BE2C (cell line): ENCODE measurements around the gene IL15.

ENCODE experiments used
- DNase-seq: peaks from one replicate; pipeline ENCODE4 v3.0.0-alpha.2; 2020
- H3K27me3 ChIP-seq: fragments of 250-450 bp; sonication (Bioruptor Pico); 2 replicates; pipeline ENCODE4 v1.5.1; 2020; ENCODE audit warnings: mild to moderate bottlenecking
- H3K36me3 ChIP-seq: fragments of 250-450 bp; sonication (Bioruptor Pico); 2 replicates; pipeline ENCODE4 v1.5.1; 2020; ENCODE audit warnings: mild to moderate bottlenecking
- H3K4me1 ChIP-seq: fragments of 250-450 bp; sonication (Bioruptor Pico); 2 replicates; pipeline ENCODE4 v1.5.1; 2020
- H3K4me3 ChIP-seq: 2 replicates; pipeline ENCODE4 v1.5.1; 2011; ENCODE audit warnings: low read depth, low read length
- H3K9me3 ChIP-seq: fragments of 250-450 bp; sonication (Bioruptor Pico); 2 replicates; pipeline ENCODE4 v1.5.1; 2020
- TF ChIP-seq, protein P1 (sequence below): IDR thresholded peaks from 2 replicates; pipeline ENCODE4 v1.5.1; 2012; ENCODE audit warnings: mild to moderate bottlenecking, low read depth, low read length

The IL15 gene

DNA sequence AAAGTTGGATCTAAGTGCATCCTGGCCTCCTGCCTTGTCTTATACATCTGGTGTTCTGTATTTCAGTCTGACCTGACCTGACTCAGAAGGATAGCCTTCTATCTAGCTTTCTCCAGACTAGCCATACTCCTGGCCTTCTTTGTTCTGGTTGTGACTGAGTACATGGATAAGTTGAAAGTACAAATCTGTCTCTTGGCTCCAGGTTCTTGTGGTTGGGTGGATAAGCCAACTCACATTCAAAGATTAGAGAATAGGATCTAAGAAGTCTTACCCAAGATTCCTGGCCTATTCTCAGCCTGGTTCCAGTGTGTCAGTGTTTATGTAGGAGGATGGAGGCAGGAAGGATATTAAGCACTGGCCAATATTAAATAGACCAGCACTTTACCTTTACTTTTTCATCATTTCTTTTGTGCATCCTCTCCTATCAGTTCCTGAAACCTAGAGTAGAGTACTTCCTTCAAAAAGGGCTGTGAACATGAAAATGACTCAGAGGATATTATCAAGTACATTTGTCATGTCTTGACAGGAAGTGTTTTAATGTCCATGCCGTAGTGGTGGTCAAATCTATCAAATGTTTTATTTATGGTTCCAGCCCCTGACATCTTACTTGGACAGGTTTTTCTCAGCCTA lies 123.5 kb downstream of the IL15 start:
- Histone ChIP-seq H3K9me3 (no peaks in the 10 kb centered on the region), H3K27me3 (no peaks in the 10 kb centered on the region), H3K4me3 (no peak overlapping the region), H3K36me3 (no peaks in the 10 kb centered on the region), H3K4me1 (no peaks in the 10 kb centered on the region)
- TF ChIP-seq, protein P1, sequence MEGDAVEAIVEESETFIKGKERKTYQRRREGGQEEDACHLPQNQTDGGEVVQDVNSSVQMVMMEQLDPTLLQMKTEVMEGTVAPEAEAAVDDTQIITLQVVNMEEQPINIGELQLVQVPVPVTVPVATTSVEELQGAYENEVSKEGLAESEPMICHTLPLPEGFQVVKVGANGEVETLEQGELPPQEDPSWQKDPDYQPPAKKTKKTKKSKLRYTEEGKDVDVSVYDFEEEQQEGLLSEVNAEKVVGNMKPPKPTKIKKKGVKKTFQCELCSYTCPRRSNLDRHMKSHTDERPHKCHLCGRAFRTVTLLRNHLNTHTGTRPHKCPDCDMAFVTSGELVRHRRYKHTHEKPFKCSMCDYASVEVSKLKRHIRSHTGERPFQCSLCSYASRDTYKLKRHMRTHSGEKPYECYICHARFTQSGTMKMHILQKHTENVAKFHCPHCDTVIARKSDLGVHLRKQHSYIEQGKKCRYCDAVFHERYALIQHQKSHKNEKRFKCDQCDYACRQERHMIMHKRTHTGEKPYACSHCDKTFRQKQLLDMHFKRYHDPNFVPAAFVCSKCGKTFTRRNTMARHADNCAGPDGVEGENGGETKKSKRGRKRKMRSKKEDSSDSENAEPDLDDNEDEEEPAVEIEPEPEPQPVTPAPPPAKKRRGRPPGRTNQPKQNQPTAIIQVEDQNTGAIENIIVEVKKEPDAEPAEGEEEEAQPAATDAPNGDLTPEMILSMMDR, result no peak
- no peak for DNase-seq

DNA sequence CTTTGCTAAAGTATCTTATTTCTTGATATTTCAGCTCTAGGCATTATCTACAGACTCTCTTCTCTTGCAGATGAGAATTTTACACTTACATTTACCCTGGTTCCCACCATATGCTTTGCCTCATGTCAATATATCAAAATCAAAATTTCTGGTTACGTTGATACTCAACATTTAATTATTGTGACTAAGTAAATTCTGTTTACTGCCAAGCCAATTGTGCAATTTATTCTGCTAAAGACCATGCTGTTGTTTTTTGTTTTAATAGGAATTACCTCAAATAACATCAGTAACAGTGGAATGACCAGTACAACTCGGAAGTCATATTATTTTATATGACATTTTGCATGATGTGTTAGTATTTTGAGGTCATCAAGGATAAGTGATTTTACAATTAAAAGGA lies 125.5 kb downstream of the IL15 start:
- Histone ChIP-seq H3K36me3 (no peaks in the 10 kb centered on the region), H3K9me3 (no peaks in the 10 kb centered on the region), H3K4me1 (no peaks in the 10 kb centered on the region), H3K27me3 (no peaks in the 10 kb centered on the region), H3K4me3 (no peak overlapping the region)
- no peak for DNase-seq
- TF ChIP-seq, protein P1, result no peak

DNA sequence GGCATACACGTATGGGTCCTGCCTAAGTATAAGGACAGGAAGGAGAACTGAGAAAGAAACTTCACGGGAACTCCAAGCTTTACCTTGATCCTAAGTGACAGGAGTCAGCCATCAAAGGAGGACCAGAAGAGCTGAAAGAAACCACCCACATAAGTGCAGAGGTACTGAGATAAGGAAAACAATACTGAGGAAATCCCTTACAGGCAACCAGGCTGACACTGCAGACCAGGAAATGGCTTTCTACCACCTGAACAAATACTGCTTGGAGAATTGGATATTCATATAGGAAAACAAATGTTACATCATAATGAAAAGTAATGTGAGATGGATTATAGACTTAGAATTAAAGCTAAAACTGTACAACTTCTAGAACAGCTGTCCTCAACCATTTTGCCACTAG lies 127.0 kb downstream of the IL15 start:
- Histone ChIP-seq H3K36me3 (no peaks in the 10 kb centered on the region), H3K4me3 (no peak overlapping the region), H3K9me3 (no peaks in the 10 kb centered on the region), H3K27me3 (no peaks in the 10 kb centered on the region), H3K4me1 (no peaks in the 10 kb centered on the region)
- TF ChIP-seq, protein P1, result no peak
- DNase-seq, result no peak

DNA sequence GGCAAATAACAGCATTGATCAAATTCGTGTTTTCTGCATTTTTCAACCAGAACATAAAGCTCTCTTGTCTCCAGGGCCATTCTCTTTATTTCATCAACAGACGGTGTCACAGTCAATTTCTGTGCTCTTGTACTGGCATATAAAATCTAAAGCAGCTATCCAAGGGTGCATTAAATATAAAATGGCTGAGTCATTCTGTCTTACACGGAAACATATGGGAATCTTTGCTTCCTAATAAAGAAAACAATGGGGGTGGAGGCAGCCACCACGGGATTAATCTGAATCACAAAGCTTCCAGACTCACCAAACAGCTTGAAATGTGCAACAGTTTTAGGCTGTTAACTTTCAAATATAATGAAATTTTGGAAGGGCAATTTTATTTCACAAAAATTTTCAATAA lies 132.6 kb downstream of the IL15 start:
- Histone ChIP-seq H3K4me3 (no peak overlapping the region), H3K36me3 (no peaks in the 10 kb centered on the region), H3K27me3 (no peaks in the 10 kb centered on the region), H3K9me3 (no peaks in the 10 kb centered on the region), H3K4me1 (no peaks in the 10 kb centered on the region)
- DNase-seq, result no peak
- TF ChIP-seq, protein P1, result no peak

DNA sequence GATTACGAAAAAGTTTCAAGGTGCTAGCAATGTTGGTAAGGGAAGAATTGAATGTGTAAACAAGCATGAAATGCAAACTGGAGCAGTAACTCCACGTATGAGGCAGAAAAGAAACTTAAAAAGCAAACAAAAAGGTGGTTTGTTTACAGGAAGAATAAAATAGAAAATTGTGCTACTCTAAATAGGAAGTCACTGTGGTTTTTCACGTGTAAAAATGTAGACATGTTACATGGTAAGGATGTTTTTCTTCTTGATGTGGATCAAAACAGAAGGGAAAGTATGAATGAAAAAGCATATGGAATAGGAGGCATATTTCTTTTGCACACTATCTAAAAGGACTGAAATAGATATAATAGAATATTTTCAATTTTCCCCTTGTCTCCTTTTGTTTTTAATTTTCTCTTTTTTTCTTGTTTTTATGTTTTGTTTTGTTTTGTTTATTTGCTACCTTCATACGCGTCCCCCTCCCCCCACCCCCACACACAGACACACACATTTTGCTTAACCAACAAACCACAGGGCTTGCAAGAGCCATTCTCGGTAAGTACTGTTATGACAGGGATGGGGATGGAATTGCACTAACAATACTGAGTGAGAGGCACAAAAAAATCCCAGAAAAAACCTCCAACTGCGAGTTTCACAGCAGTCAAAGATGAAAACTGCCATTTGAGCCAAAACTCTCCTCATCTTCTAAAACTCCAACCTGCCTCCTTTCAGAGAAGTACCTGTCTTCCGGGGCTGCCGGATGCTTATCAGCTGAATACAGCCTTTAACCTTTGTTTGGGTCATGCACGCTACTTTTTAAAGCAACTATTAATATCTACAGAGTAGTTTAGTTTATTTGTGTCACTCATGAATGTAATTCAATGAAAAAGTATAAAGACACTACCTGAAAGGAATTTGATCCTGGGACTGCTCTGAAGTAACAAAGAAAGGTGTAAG lies 135.8 kb downstream of the IL15 start:
- Histone ChIP-seq H3K4me1 (no peaks in the 10 kb centered on the region), H3K9me3 (no peaks in the 10 kb centered on the region), H3K27me3 (no peaks in the 10 kb centered on the region), H3K36me3 (no peaks in the 10 kb centered on the region), H3K4me3 (no peak overlapping the region)
- no peak for DNase-seq
- TF ChIP-seq, protein P1, result no peak

DNA sequence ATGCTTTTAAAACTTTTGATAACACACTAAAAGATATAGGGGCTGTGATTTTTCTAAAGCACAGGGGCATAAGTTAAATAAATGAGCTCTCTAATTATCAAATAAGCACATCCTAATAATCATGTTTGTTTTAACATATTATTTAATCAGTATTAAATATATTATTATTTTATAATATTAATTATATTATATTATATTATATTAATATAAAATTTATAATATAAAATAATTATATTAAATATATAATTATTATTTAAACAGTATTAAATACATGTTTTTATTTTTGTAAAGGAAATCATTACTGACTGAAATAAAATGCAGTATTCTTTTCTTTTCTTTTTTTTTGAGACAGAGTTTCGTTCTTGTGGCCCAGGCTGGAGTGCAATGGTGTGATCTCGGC lies 136.5 kb downstream of the IL15 start:
- DNase-seq, result no peak

More for the DNA sequence above, 136.5 kb downstream of the IL15 start:
- TF ChIP-seq, protein P1, result no peak
- Histone ChIP-seq H3K9me3 (no peaks in the 10 kb centered on the region), H3K27me3 (no peaks in the 10 kb centered on the region), H3K4me1 (no peaks in the 10 kb centered on the region), H3K4me3 (no peak overlapping the region), H3K36me3 (no peaks in the 10 kb centered on the region)
